Muscle layer of duodenum (tissue), 2 donors: ENCODE data around the gene FAM117A.

ENCODE experiments used
- H3K27ac ChIP-seq: one replicate; pipeline ENCODE4 v1.7.0; 2013; ENCODE audit warnings: mild to moderate bottlenecking, low read length
- H3K27me3 ChIP-seq: one replicate; pipeline ENCODE4 v1.7.0; 2013; ENCODE audit warnings: low read depth, mild to moderate bottlenecking, control low read depth, low read length
- H3K36me3 ChIP-seq, 2 donors: one replicate each; pipeline ENCODE4 v1.7.0; 2013; ENCODE audit warnings: low read length in 2 of 2, control low read depth in 1 of 2, mild to moderate bottlenecking in 1 of 2; ENCODE audit not compliant: insufficient read depth in 2 of 2, control insufficient read depth in 1 of 2
- H3K4me1 ChIP-seq, 2 donors: one replicate each; pipeline ENCODE4 v1.7.0; 2013; ENCODE audit warnings: low read length in 2 of 2, mild to moderate bottlenecking in 2 of 2, control low read depth in 1 of 2, moderate library complexity in 1 of 2; ENCODE audit not compliant: insufficient read depth in 2 of 2, control insufficient read depth in 1 of 2
- H3K4me3 ChIP-seq, 2 donors: one replicate each; pipeline ENCODE4 v1.7.0; 2013; ENCODE audit warnings: low read length in 2 of 2, low read depth in 1 of 2, mild to moderate bottlenecking in 1 of 2
- H3K9me3 ChIP-seq, 2 donors: one replicate each; pipeline ENCODE4 v1.7.0; 2013; ENCODE audit warnings: low read length in 2 of 2, control low read depth in 1 of 2, mild to moderate bottlenecking in 1 of 2; ENCODE audit not compliant: control insufficient read depth in 1 of 2
- donor health status: healthy.

The FAM117A gene

DNA sequence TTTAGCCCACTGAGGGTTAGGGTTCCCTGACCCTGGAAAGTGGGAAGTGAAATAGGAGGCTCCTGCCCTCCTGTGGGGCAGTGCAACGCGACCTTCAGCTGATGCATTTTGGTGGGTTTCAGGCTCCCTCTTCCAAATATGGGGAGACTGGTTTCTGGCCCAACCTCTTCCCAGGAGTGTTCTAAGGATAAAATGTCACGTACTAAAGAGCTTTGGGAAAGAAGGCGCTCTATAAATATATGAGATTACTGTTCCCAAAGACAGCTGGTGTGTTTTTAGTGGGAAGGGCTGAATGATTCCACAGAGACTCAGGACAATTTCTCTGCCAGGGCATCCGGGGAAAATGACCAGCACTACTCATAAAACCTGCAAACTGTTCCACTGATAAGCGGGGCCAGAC, 65.9 kb downstream of the FAM117A start:
- Histone ChIP-seq H3K36me3 (peaks cover 25 to 33% of the 10 kb centered on the region in 2 donors), H3K4me1 (peaks cover 0 to 4% of the 10 kb centered on the region in 2 donors), H3K9me3 (no peaks in the 10 kb centered on the region), H3K27me3 (no peaks in the 10 kb centered on the region), H3K27ac (no peak overlapping the region), H3K4me3 (no peak overlapping the region)

DNA sequence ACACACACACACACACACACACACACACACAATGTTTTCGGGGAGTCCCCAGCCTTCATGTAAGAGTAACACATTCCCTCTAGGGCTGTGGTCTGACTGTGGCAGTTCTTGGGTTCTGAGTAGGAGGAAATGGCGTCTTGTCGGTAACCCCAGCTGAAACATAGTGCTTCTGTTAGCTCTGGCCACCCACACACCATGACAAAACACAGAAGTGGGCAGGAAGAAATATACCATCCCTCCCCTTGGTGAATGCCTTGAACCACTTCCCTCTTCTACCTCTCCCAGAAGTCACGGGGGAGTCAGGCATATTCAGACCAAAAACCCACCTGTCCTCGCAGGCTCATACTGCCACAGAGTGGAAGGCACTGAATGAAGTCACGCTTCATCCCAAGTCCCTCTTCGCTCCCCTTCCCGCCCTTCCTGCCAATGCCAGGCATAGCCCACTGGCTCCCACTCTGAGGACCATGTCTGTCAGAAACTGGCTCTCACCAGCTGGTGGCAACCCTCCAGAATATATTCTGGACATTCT, 67.6 kb downstream of the FAM117A start:
- H3K27me3 ChIP-seq: no peaks in the 10 kb centered on the region
- H3K9me3 ChIP-seq: no peaks in the 10 kb centered on the region
- H3K4me3 ChIP-seq: no peak overlapping the region
- H3K4me1 ChIP-seq: peaks cover 0 to 4% of the 10 kb centered on the region in 2 donors
- peaks cover 12 to 18% of the 10 kb centered on the region in 2 donors for H3K36me3 ChIP-seq
- no peak overlapping the region for H3K27ac ChIP-seq

DNA sequence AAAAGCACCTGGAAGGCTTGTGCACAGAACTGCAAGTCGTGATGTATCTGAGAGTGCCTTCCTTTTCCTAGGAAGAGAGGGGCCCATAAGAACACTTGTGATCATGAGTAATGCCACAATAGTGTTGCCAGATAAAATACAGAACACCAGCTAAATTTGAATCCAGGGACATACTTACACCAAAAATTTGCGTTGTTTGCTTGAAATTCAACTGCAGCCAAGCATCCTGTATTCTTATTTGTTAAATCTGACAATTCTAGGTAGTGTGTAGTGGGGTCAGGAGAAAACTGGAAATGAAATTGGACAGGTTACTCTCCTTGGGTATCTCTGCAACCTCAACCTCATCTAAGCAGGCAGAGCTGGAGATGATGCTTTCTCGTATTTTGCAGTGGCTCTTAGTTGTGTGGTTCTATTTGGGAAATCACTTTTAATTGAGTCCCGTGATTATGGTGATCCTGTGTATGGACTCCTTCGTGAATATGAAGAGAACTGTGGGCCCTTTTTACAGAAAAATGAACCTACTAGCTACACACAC, 68.2 kb downstream of the FAM117A start:
- no peak overlapping the region for H3K4me3 ChIP-seq
- H3K4me1 ChIP-seq: peaks cover 0 to 4% of the 10 kb centered on the region in 2 donors
- H3K9me3 ChIP-seq: no peaks in the 10 kb centered on the region
- H3K27ac ChIP-seq: no peak overlapping the region
- H3K36me3 ChIP-seq: peaks cover 6 to 12% of the 10 kb centered on the region in 2 donors
- H3K27me3 ChIP-seq: no peaks in the 10 kb centered on the region

DNA sequence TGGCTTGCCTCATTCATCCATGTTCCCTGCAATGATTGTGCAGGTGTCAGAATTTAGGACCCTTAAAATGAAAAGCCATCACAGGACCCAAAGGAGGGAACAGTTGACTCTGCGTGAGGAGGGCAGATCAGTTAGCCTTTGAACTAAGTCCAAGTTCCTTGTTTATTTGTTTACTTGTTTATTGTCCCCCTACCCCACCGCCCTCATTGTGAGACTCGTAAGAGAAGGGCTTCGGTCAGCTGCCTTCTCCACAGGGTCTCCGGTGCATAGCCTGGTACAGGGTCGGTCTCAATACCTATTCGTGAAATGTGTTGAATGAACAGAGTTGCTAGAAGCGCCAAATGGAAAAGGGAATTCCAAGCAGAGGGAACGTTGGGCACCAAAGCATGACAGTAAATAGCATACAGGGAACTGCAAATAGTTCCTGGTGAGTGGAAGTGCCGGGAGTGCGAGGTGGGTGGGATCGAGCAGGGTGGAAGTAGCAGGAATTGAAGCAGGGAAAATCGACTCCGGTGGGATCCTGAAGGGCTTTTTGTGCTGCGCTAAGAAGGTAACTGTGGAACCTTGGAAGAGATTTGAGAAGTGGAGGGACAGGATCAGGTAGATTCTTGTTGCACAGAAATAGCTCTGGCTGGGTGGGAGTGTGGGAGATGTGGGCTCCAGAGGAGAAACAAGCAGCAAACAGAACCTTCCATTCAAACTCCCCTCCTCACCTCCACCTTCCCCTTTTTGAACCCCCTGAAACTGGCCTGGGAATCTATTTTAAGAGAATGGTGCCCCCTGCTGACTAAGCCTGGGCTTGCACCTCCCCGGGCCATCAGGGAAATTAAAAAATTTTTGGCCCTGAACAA, 68.9 kb downstream of the FAM117A start:
- H3K9me3 ChIP-seq: no peaks in the 10 kb centered on the region
- peaks cover 0 to 4% of the 10 kb centered on the region in 2 donors for H3K4me1 ChIP-seq
- H3K27me3 ChIP-seq: no peaks in the 10 kb centered on the region
- peaks cover 0 to 5% of the 10 kb centered on the region in 2 donors for H3K36me3 ChIP-seq
- H3K27ac ChIP-seq: no peak overlapping the region
- no peak overlapping the region for H3K4me3 ChIP-seq

DNA sequence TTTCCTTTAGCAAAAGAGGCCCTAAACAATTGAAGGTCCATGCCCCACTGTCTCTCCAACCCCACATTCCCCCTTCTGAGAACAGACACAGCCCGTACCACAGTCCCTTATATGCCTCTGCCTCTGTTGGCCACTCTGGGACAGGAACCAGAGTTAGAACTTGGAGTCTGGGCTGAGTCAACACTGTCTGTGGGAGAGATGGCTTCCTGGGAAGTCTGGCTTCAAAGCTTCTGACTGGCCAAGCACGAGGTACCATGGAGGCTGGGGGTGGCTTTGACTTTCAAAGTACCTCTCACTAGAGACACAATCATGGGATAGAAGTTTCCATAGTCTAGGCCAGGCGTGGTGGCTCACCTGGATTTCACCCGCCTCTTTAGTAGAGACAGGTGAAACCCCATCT, 71.2 kb downstream of the FAM117A start:
- no peaks in the 10 kb centered on the region for H3K36me3 ChIP-seq
- no peaks in the 10 kb centered on the region for H3K9me3 ChIP-seq
- no peak overlapping the region for H3K4me3 ChIP-seq
- H3K4me1 ChIP-seq: peaks cover 0 to 4% of the 10 kb centered on the region in 2 donors
- H3K27ac ChIP-seq: peak overlapping the region; percentile 63
- no peaks in the 10 kb centered on the region for H3K27me3 ChIP-seq

DNA sequence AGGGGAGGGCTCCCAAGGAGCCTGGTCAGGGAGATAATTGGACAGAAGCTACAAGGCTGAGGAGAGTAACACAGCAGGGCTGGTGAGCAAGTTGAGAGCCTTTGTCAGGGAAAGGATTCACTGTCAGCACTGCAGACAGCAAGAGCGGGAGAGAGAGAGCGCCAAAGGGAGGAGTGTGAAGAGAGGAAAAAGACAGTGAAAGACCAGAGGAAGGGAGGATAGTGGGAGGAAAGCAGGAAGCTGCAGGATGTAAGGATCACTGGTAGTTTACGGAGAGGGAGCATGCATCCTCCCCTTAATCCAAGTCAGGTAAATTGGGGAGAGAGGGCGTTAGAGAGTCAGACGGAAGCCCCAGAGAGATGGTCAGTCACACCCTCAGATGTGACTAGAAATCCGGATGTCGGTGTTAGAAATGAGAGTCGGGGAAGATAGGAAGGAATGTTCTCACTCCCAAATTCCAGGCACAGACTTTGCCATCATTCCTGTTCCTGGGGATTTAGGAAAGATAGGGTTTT, 72.2 kb downstream of the FAM117A start:
- peak overlapping the region; percentile 81 for H3K27ac ChIP-seq
- no peaks in the 10 kb centered on the region for H3K9me3 ChIP-seq

DNA sequence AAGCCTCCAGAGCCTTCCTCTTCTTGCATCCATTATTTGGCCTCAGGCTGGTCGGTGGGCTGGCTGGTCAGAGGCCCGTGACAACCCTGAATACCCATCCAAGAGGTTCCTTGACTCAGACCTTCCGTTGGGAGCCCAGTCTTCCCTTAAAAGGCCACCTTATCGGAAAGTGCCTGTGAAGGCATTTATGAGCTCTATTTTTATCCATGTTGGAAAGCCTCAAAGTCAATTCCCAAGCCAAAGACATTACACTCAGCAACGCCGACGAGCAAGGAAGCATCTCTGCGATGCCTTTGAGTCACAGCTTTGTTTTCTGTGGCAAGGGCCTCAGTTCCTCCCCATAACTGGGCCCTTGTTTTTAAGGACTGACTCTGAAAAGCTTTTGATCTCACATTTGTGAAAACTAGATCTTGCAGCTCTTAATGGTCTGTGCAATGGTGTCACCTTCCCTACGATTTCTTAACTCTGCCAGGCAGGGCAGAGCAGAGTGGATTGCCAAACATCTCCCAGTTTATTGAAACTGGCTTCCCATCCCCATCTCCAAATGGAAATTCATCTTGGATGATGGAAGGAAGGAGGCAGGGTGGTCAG, 72.8 kb downstream of the FAM117A start:
- Histone ChIP-seq H3K9me3 (no peaks in the 10 kb centered on the region), H3K4me1 (peaks cover 0 to 4% of the 10 kb centered on the region in 2 donors), H3K27ac (peak overlapping the region; percentile 81), H3K36me3 (no peaks in the 10 kb centered on the region), H3K27me3 (no peaks in the 10 kb centered on the region), H3K4me3 (peak overlapping the region in 1 of 2 donors; percentile 41)

More for the DNA sequence above, 72.2 kb downstream of the FAM117A start:
- Histone ChIP-seq H3K4me1 (peaks cover 0 to 4% of the 10 kb centered on the region in 2 donors), H3K36me3 (no peaks in the 10 kb centered on the region), H3K27me3 (no peaks in the 10 kb centered on the region), H3K4me3 (peak overlapping the region in 1 of 2 donors; percentile 41)

DNA sequence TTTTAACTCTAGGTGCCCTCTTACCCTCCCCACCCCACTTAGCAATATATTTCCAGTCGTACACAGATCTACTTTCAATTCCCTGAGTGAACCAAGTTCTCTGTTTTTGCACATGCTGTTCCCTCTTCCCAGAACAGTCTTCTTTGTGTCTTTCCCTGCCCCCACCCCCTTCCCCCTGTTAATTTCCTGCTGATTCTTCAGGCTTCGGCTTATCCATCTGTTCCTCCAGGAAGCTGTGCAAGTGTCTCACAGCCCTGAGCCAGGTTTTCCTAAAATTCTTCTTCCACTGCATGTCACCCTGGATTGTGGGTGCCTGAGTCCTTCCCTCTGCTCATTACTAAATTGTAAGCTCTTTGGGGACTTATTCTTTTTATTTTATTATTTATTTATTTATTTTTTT, 73.7 kb downstream of the FAM117A start:
- no peaks in the 10 kb centered on the region for H3K9me3 ChIP-seq
- no peaks in the 10 kb centered on the region for H3K27me3 ChIP-seq
- peaks cover 0 to 3% of the 10 kb centered on the region in 2 donors for H3K4me1 ChIP-seq
- no peak overlapping the region for H3K27ac ChIP-seq
- H3K36me3 ChIP-seq: no peaks in the 10 kb centered on the region
- H3K4me3 ChIP-seq: no peak overlapping the region

DNA sequence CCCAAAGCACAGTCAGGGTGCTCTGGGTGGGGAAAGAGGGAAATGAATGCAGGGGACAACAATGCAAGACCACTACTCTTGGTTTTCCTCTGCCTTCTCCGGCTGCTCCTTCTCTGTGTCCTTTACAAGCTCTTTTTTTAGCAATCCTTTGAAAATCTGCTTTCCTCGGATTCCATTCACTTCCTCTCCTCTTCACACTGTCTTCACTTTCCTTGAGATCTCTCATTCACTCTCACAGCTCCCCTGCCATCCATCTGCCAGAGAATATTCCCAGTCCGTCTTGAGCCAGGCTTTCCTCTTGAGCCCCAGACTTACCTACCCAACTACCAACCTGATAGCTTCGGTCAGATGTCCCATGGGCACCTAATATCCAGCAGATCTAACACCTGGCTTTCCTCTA, 75.1 kb downstream of the FAM117A start:
- Histone ChIP-seq H3K36me3 (no peaks in the 10 kb centered on the region), H3K4me3 (no peak overlapping the region), H3K4me1 (no peaks in the 10 kb centered on the region), H3K27ac (no peak overlapping the region), H3K9me3 (no peaks in the 10 kb centered on the region), H3K27me3 (no peaks in the 10 kb centered on the region)

DNA sequence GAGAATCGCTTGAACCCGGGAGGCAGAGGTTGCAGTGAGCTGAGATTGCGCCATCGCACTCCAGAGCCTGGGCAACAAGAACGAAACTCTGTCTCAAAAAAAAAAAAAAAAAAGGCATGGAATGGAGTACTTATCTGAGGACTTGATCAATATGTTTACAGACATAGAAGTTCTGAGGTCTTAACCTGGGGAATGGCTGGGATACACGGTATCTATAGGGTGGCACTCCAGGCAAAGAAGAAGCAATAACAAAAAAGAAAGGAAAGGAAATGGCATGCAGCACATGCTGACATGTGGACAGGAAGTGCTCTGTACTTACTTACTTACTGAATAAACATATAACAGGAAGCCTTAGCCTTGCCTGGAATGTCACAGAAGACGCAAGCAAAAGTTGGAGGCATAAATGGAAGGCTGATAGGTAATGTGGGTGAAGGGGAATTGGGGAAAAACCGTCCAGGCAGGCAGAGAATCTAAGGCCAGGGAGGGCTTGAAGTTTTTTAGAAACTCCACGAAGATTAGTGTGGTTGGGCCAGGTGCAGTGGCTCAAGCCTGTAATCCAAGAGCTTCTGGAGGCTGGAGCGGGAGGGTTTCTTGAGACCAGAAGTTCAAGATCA, 75.9 kb downstream of the FAM117A start:
- no peaks in the 10 kb centered on the region for H3K4me1 ChIP-seq
- H3K27me3 ChIP-seq: no peaks in the 10 kb centered on the region
- H3K9me3 ChIP-seq: no peaks in the 10 kb centered on the region
- H3K4me3 ChIP-seq: no peak overlapping the region
- no peaks in the 10 kb centered on the region for H3K36me3 ChIP-seq
- peak overlapping the region; percentile 75 for H3K27ac ChIP-seq
